Activated CD4-positive, CD25-positive, alpha-beta regulatory T cell (primary cell): Measurements from ENCODE around the gene PLD3.

ENCODE experiments used
- DNase-seq, 4 experiments: peaks; one replicate each; lab custom pipeline; 2025; lab: John Stamatoyannopoulos, UW

Gene PLD3

DNA sequence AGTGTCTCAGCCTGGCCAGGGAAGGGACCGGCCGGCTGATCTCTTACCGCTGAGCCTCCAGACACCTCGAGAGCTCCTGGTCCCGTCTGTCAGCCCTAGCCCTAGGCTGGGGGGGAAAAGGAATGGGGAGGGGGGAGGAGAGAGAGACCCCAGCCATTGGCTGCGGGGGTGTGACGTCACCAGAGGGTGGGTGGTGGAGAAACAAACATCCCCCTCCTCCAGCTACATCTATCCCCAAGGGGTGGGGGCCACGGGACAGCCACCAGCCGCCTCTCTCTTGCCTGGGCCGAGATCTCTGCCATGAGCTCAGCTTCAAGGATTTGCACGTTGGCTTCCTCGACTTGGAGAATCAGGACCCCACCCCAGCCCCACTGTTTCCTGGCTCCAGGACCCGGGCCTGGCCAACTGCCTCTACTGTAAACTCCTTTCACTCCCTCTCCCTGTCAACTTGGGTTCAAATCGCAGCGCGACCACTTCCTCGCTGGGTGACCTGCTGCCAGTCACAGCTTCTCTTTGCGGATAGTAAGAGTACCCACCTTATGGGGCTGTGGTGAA lies 64.9 kb downstream of the PLD3 start, which contains the start of gene PRX:
TSS of gene PRX (minus strand) at position 88 of the 555 bp plus-strand sequence. CDS start 5,446 bp downstream, outside the sequence.
- no peak for DNase-seq

DNA sequence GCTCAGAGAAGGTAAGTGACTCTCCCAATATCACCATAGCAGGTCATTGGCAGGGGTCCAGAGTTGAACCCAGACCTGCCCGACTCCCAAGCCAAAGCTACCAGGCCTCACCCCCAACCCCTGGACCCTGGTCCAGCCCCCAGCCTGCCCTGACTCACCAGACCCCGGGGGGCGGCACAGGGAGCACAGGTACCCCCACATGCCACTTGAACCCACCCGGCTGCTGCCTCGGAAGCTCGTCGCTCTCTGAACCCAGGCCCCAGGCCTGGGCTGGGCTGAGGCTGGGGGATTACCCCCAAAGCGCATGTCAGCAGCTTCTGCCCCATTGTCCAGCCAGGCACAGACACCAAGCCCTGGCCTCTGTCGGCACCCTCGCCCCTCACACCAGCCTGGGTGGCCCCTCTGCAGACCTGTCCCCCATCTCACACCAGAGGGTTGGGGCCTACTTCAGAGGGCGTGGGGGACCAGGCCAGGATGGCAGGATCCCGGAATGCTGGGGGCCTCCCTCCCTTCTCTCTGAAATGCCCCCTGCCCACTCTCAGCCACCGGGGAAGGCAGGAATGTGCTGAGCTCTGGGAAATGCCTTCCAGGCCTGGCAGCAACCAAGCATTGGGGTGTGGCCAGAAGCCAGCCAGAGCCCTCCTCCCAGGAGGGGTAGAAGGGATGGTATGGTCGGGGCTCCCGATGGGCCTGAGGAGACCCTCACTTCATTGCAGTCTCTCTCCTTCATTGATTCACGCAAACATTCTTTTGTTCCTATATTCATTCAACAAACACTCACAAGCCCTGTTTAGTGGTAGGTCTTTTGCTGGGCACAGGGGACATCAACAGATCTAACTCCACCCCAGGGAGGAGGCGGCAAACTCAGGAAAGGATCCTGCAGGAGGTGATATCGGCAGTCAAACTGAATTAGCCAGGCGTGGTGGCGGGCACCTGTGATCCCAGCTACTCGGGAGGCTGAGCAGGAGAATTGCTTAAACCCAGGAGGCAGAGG lies 66.3 kb downstream of the PLD3 start:
- DNase-seq, result no peak

DNA sequence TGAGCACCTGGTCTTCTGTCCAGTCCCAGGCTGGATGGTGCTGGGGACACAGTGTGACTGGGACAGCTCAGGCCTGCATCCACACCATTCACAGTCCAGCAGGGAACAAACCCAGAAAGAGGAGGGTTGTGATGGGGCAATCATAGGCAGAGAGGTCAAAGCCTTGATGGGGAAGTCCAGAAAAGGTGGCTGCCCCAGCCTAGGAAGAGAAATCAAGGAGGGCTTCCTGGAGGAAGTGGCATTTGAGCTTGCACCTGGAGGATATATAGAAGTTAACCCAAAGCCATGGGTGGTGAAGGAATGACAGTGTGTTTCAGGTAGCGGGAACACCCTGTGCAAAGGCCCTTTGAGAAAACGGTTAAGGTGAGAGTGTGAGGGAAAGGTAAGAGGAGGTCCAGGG lies 67.3 kb downstream of the PLD3 start:
- no peak for DNase-seq

DNA sequence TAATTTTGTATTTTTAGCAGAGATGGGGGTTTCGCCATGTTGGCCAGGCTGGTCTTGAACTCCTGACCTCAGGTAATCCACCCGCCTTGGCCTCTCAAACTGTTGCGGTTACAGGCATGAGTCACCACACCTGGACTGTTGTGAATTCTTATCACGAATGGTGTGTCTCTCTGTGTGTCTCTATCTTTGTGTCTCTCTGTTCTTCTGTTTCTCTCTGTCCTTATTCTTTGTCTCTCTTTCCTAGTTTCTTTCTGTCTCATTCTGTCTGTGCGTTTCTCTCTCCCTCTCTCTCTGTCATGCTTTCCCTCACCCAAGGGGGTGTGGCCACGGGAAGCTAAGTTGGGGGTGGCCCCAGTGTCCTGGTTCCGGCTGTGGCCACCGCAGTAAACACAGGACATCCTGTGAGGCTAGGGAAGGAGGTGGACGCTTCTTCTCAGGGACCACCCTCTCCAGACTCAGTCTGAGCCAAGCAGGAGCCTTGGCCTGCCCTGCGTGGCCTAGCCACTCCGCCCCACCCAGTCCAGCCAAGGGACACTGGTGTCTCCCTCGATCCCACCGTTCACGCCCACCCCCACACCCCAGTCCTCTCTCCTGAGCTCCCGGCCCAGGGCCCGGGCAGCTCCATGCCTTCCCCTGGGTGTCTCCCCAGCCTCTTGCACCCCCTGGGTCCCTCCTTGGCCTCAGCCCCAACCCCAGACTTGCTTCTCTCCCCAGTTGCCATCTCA lies 68.6 kb downstream of the PLD3 start:
- no peak for DNase-seq

DNA sequence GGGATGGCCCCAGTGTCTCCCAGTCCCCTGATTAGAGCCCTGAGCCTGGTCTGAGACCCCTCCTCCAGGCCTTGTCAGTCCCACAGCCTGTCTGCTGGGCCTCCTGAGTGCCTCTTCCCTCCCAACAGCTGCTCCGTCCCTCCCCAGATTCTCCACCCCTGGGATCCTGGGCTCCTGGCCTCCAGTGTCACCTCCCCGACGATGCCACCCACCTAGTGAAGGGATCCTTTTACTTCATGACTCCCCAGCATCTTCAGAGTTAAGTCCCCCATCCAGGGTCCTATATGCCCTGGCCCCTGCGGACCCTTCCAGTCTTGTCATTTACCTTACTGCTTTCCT lies 69.1 kb downstream of the PLD3 start:
- DNase-seq, result no peak

DNA sequence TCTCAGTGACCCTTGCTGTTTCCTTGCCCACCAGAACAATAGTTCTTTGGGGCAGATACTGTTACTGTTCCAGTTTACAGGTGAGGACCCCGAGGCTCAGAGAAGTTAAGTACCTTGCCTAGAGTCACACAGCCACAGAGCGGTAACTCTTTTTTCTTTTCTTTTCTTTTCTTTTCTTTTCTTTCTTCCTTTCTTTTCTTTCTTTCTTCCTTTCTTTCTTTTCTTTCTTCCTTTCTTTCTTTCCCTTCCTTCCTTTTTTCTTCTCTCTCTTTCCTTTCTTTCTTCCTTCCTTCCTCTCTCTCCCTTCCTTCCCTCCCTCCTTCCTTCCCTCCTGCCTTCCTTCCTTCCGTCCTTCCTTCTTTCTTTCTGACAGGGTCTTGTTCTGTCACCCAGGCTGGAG lies 69.5 kb downstream of the PLD3 start:
- no peak for DNase-seq

DNA sequence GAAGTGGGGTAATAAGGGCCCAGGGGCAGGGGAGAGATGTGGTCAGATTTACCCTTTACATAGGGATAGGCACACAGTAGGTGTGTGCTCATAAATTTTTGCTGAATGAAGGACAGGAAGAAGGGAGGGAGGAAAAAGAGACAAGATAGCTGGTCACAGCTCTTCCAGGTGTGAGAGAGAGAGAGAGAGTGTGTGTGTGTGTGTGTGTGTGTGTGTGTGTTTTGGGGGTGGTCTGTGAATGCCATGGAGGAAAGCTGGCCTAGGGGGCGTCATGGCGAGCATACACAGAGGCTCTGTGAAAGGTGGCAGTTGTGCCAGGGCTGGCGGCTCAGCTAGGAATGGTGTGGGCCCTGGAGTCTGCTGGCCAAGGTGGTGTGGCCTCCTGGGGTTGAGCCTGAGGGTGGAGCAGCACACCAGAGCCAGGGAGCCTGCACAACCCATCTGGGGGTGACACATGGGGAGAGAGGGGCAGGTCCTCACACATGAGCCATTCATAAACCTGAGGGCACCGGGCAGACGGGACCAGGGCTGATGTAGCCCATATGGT lies 70.6 kb downstream of the PLD3 start:
- DNase-seq, result no peak

DNA sequence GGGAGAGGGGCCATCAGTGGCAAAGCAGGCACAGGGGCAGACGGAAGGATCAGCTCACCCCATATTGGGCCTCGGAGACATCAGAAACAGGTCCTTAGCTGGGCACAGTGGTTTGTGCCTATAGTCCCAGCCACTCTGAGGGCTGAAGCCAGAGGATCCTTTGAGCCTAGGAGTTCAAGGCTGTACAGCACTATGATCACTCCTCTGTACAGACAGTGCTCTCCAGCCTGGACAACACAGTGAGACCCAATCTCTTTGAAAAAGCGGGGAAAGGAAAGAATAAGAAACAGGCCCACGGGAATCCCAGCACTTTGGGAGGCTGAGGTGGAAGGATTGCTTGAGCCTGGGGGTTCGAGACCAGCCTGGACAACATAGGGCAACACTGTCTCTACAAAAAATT lies 71.3 kb downstream of the PLD3 start:
- DNase-seq, result no peak

DNA sequence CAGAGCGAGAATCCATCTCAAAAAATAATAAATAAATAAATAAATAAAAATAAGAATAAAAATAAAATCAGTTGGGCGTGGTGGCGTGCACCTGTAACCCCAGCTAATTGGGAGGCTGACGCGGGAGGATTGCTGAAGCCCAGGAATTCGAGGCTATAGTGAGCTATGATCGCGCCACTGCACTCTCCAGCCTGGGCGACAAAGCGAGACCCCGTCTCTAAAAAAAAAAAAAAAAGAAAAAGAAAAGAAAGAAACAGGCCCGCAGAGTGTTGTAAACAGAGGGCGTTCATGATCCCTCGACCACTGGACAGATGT lies 71.9 kb downstream of the PLD3 start:
- no peak for DNase-seq

DNA sequence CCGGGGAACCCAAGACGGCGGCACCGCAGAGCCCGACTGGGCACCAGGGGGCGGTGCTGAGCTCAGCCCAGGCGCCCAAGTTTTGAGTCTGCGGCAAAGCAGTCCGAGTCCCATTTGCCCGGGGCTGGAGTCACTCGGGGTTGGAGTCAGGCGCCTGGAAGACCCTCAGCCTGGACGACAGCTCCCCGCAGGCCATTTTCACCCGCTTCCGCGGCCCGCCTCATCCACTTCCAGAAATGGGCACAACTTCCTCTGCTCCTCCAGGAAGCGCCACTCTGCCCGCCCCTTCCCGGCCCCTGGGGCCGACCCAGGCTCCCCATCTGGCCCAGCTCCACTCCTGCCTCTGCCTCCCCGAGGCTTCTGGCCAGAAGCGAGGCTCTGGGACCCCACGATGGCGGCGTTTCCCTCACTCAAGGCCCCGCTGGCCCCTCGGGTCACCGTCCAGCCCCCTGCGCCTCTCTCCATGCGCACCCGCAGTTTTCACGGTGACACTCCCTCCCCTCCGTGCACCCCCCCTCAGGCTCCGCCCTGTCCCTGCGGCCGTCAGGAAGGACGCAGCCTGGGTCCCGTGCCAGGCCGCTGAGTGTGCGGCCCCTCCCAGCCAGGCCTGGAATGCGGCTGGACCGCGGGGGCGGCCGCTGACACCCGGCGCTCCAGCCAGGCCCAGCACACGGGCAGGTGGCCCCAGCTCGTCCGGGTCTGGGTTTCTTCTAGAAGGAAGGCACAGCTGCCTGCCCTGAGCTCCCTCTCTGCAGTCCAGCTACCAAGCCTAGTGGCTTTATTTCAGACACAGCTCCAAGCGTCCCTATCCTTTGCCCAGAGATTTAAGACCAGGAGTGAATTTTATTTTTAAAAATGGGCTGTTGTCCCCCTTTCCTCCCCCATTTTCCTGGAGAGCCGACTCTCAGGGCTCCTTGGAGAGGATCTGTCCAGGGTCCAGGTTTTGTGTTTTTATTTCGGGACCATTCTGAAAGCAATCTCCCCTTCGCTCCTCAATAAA lies 72.6 kb downstream of the PLD3 start:
- DNase-seq, result peak; percentile 51 to 68 (median 66)

DNA sequence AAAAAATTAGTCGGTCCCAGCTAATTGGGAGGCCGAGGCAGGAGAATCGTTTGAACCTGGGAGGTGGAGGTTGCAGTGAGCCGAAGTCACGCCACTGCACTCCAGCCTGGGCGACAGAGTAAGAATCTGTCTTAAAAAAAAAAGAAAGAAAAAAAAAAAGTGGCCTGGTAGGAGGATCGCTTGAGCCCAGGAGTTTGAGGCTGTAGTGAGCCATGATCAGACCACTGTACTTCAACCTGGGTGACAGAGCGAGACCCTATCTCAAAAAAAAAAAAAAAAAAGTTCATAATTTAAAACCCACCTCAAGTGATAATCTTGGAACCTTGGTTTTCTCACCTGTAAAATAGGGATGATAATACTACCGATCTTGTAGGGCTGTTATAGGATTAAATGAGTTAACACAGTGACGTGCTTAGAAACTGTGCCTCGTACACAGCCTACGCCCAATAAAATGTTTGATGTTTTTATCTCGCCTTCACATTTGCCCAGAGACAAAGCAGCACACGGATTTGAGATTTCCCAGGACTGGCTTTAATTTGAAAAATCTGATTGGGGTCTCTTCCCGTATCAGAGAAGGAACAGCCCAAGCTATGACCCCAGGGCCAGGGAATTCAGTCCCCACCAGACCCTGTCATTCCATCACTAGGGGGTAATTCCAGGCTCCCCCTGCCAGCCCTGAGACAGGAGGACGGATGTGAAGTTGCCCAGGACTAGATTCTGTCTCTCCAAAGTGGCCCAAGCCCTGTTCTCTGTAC lies 73.7 kb downstream of the PLD3 start:
- no peak for DNase-seq

DNA sequence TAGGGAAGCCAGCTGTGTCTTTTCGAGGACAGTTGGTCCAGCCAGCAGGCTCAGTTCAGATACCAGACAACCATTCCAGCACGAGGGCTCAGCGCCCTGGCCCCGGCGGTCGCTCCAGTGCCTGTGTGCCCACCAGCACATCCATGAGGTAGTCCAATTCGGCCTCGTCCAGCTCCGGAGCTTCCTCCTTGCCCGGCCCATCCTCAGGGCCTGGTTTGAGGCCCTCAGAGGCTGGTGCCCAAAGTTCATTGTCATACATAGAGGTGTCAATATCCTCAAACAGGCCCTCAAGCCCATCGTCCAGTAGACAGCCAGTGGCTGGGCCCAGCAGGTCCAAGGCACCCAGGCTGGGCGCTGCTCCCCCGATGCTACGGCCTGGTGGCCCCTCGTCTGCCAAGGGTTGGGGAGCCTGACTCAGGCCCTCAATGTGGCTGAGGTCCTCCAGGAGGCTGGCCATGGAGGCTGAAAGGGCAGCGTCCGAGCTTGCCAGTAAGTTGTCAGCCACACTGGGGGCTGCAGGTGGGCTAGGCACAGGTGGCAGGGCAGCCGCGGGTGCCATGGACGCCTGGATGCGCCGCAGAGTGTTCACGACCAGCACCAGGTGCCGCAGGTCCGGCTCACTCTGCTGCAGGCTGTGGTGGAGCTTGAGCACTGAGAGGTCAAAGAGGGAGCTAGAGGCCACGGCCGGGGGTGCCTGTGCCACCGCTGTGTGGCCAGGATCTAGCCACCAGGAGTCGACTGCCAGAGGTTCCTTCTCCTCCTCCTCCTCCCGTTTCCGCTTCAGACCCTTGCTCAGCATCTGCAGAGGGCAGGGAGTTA lies 74.5 kb downstream of the PLD3 start:
- DNase-seq, result no peak

DNA sequence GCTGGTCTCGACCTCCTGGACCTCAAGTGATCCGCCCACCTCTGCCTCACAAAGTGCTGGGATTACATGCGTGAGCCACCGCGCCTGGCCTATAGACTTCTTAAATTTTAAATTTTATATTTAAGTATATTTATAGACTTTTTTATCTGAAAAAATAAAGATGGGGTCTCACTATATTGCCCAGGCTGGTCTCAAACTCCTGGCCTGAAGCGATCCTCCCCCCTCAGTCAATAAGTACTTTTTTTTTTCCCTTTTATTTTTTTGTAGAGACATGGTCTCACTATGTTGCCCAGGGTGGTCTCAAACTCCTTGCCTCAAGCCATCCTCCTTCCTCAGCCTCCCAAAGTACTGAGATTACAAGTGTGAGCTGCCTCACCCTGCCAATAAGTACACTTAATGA lies 75.4 kb downstream of the PLD3 start:
- no peak for DNase-seq

DNA sequence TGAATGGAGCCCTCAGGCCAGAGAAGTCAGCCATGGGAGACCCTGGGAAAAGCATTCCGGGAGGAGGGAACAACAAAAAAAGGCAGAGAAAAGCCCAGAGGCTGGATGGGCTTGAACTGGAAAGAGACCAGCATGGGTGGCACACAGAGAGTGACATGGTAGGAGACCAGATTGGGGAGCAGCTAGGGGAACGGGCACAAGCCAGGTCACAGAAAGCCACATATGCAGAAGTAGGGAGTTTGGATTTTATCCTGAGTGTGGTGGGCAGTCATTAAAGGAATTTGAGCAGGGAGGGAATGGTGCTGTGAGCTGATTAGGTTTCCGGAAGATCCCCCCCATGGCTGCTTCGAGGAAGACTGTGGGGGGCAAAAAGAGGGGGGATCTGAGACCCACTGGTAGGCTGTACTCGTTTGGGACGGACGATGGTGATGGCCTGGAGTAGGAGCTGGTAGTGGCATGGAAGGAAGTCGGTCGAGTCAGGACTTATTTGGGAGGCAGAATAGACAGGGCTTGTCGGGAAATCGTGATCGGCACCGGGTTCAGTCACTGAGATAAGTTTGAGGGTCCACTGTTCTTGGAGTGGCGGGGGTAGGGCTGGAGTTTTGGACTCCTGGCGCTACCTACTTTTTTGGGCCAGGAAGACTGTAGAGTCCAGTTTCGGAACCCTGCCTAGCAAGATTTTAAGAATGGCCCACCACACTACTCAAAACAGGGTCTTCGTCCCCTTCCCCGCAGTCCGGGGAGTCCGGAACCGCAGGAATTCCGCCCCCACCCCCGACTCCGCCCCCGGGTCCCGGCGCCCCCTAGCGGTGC lies 76.3 kb downstream of the PLD3 start:
- no peak for DNase-seq

DNA sequence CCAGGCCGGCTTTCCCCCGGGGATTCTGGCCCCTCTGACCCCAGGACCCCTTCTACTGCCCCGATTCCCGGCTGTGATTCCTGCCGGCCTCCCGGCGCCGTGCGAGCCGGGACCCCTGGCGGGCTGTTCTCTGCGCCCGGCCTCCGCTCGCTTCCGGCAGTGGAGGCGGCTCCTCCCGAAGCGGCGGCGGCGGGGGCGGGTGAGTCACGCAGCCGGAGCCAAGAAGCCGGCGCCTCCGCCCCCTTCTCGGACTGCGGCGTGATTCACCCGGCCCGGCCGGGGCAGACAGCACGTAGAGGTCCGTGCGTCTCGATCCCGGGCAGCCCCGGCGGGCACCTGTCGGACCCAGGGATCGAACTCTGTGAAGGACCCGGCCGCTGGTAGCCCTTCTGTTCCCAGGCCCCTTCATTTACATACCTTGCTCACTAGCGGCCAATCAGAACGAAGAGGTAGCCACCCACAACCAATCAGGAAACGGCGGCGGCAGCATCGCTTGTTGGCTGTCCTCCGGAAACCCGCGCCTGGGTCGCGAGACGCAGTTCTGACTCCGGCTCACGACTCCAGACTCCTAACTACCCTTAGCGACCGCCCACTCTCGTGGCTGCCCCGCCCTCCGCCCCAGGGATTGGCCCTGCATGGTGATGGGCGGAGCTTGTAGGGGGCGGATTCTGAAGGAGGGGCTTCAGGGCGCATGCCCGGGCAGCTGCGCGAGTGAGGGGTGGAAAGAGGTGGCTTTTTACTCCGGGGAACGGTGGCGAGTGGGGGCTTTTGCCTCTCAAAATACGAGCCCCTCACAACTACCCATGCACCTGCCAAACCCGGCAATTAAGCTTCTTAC lies 77.2 kb downstream of the PLD3 start, which contains the start of gene SERTAD1:
TSS of gene SERTAD1 (minus strand) at position 543 of the 838 bp plus-strand sequence. CDS start 2,446 bp downstream, outside the sequence.
- DNase-seq, result peak; percentile 99 to 100 (median 99)
